ENCODE data around the gene DIPK1C.

DIPK1C gene

GRCh38 chr18:74477771-74478170 is 20.7 kb upstream of the DIPK1C start:
- TF ChIP-seq ZFP3 (CRISPR knock-in tag; IDR thresholded peaks at IDR 0.05): no peak
- no peak for TF ChIP-seq ZFP30 (CRISPR knock-in tag; IDR thresholded peaks at IDR 0.05)
- no peak for TF ChIP-seq ZNF565 (CRISPR knock-in tag; conservative IDR thresholded peaks at IDR 0.05; ENCODE audit: low read depth)
- no peak for TF ChIP-seq ISL1 (CRISPR knock-in tag; IDR thresholded peaks at IDR 0.05)
- TF ChIP-seq ARNTL (CRISPR knock-in tag; IDR thresholded peaks at IDR 0.05; ENCODE audit: borderline replicate concordance, low read depth): no peak
- no peak for TF ChIP-seq CSRNP3 (CRISPR knock-in tag; IDR thresholded peaks at IDR 0.05)
- TF ChIP-seq CREB5 (CRISPR knock-in tag; IDR thresholded peaks at IDR 0.05; ENCODE audit: low read depth): no peak
- no peak for TF ChIP-seq ZNF8 (CRISPR knock-in tag; IDR thresholded peaks at IDR 0.05)
- TF ChIP-seq ZC3H10 (CRISPR knock-in tag; IDR thresholded peaks at IDR 0.05): no peak
- ATAC-seq: no peak

DNA sequence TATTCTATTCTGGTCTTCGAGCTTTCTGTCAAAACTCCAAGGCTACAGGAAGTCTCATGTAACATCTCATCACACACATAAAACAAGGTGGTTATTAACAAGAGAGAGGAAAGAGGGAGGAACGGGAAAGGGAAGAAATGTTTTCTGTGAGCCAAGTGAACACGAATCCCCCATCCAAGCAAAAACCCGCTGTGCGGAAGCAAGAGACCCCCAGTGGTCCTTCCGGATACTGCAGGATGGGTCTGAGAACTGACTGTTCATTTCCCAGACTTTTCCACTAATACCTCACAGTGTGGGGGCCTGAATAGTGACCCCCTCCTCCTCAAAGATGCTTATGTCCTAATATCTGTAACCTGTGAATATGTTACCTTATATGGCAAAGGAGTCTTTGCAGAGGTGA is 19.0 kb upstream of the DIPK1C start:
- TF ChIP-seq, protein P1, sequence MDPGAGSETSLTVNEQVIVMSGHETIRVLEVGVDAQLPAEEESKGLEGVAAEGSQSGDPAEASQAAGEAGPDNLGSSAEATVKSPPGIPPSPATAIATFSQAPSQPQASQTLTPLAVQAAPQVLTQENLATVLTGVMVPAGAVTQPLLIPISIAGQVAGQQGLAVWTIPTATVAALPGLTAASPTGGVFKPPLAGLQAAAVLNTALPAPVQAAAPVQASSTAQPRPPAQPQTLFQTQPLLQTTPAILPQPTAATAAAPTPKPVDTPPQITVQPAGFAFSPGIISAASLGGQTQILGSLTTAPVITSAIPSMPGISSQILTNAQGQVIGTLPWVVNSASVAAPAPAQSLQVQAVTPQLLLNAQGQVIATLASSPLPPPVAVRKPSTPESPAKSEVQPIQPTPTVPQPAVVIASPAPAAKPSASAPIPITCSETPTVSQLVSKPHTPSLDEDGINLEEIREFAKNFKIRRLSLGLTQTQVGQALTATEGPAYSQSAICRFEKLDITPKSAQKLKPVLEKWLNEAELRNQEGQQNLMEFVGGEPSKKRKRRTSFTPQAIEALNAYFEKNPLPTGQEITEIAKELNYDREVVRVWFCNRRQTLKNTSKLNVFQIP (CRISPR knock-in tag; IDR thresholded peaks at IDR 0.05; ENCODE audit: borderline replicate concordance, low read depth): no peak
- TF ChIP-seq SNAI2 (CRISPR knock-in tag; IDR thresholded peaks at IDR 0.05) (no peak), ISL1 (CRISPR knock-in tag; IDR thresholded peaks at IDR 0.05) (no peak), ZFP30 (CRISPR knock-in tag; IDR thresholded peaks at IDR 0.05) (no peak), OSR1 (CRISPR knock-in tag; IDR thresholded peaks at IDR 0.05) (no peak), TCF4 (CRISPR knock-in tag; IDR thresholded peaks at IDR 0.05; ENCODE audit: borderline replicate concordance) (no peak), PPARA (CRISPR knock-in tag; IDR thresholded peaks at IDR 0.05; ENCODE audit: borderline replicate concordance) (no peak)
- peak; percentile 84 for ATAC-seq

GRCh38 chr18:74473976-74474640 is 17.0 kb upstream of the DIPK1C start:
- TF ChIP-seq ZFP3 (CRISPR knock-in tag; IDR thresholded peaks at IDR 0.05) (no peak), TOX (CRISPR knock-in tag; IDR thresholded peaks at IDR 0.05; ENCODE audit: borderline replicate concordance) (no peak), CSRNP3 (CRISPR knock-in tag; IDR thresholded peaks at IDR 0.05) (no peak)
- ATAC-seq: no peak

- TF ChIP-seq ESRRG (CRISPR knock-in tag; IDR thresholded peaks at IDR 0.05) (no peak), TCF4 (CRISPR knock-in tag; IDR thresholded peaks at IDR 0.05; ENCODE audit: borderline replicate concordance) (no peak), RARB (CRISPR knock-in tag; IDR thresholded peaks at IDR 0.05) (no peak), CREB5 (CRISPR knock-in tag; IDR thresholded peaks at IDR 0.05; ENCODE audit: low read depth) (no peak), ZNF8 (CRISPR knock-in tag; IDR thresholded peaks at IDR 0.05) (no peak), ARNTL (CRISPR knock-in tag; IDR thresholded peaks at IDR 0.05; ENCODE audit: borderline replicate concordance, low read depth) (no peak), GLIS3 (CRISPR knock-in tag; IDR thresholded peaks at IDR 0.05) (no peak), BACH2 (CRISPR knock-in tag; IDR thresholded peaks at IDR 0.05; ENCODE audit: borderline replicate concordance) (no peak)
- no peak for ATAC-seq
Observed at GRCh38 chr18:74472312-74472711, 15.2 kb upstream of the DIPK1C start.
